Upper lobe of left lung (tissue), 6 donors: Measurements from ENCODE around the gene POLR3E. TPM values are rescaled to one million over a fixed set of nuclear protein-coding genes. Genes with fewer than 3 reads are reported as not detected.
A peak's percentile ranks its signal among the peaks of the same experiment; 100 is the strongest.

Experiments used
- ATAC-seq, 2 donors: fragments of 200-7000 bp; cut with Tn5 transposase; one replicate each; pipeline ENCODE4 v1.9.1; 2022; ENCODE audit warnings: mild to moderate bottlenecking in 2 of 2, moderate library complexity in 2 of 2; ENCODE audit not compliant: low FRiP score in 2 of 2
- DNase-seq, 2 donors: peaks; one replicate each; pipeline ENCODE4 v3.0.0-alpha.2; 2019 to 2020
- H3K27ac ChIP-seq, 4 donors: fragments of 200-600 bp; sonication (generic); one replicate each; pipeline ENCODE4 v1.5.1; 2016 to 2019
- H3K27me3 ChIP-seq, 4 donors: fragments of 200-600 bp; sonication (generic); one replicate each; pipeline ENCODE4 v1.5.1; 2017 to 2019
- H3K36me3 ChIP-seq, 4 donors: fragments of 200-600 bp; sonication (generic); one replicate each; pipeline ENCODE4 v1.5.1; 2016 to 2019
- H3K4me1 ChIP-seq, 4 donors: fragments of 200-600 bp; sonication (generic); one replicate each; pipeline ENCODE4 v1.5.1; 2018 to 2019
- H3K4me3 ChIP-seq, 4 donors: fragments of 200-600 bp; sonication (generic); one replicate each; pipeline ENCODE4 v1.5.1; 2017 to 2019; ENCODE audit warnings: mild to moderate bottlenecking in 2 of 4, moderate library complexity in 1 of 4
- H3K9me3 ChIP-seq, 4 donors: fragments of 200-600 bp; sonication (generic); one replicate each; pipeline ENCODE4 v1.5.1; 2018 to 2019
- EP300 ChIP-seq, 4 donors: sonication (generic); formaldehyde crosslinking; IDR thresholded peaks; one replicate each; pipeline ENCODE4 v1.5.1; 2017; ENCODE audit warnings: antibody characterized with exemption in 4 of 4, control low read depth in 2 of 4
- POLR2A ChIP-seq, 4 donors: fragments of 450-650 bp; IDR thresholded peaks; one replicate each; pipeline ENCODE4 v1.5.1; 2016 to 2017; ENCODE audit warnings: antibody characterized with exemption in 4 of 4, mild to moderate bottlenecking in 2 of 4
- POLR2AphosphoS5 ChIP-seq, 2 donors: sonication (generic); formaldehyde crosslinking; IDR thresholded peaks; one replicate each; pipeline ENCODE4 v1.5.1; 2017; ENCODE audit warnings: antibody characterized with exemption in 2 of 2
- WGBS, 2 donors: methylation state at CpG; one replicate each; pipeline ENCODE4 v1.1.5; 2017 to 2018; 5-methylcytosine and 5-hydroxymethylcytosine counted together
- total RNA-seq, 6 donors: library from RNA; depleted of rRNA in 4 of 6; stranded (reverse); fragments of >200 nt in 4 of 6; gene quantifications; one replicate each; pipeline versions ENCODE4 v1.1.0 to v1.2.1, GENCODE V29; 2016 to 2021
- TF ChIP-seq, protein P1 (sequence below), 6 experiments: fragments of 450-650 bp in 4 of 6; fragments of 200-600 bp in 2 of 6; sonication (generic) in 2 of 6; IDR thresholded peaks; one replicate each; pipeline ENCODE4 v1.5.1; 2016 to 2019; ENCODE audit warnings: antibody characterized with exemption in 6 of 6
- donor health status: DM: no; HTN: no; CAD: no; lungs with moderate emphysema.
- donor health status: DM: no; HTN: yes; CAD: no; lungs with severe emphysema.

POLR3E gene
- total RNA-seq, 6 donors from 2014 or later, result 27.0 to 91.1 (median 47.0) TPM

DNA sequence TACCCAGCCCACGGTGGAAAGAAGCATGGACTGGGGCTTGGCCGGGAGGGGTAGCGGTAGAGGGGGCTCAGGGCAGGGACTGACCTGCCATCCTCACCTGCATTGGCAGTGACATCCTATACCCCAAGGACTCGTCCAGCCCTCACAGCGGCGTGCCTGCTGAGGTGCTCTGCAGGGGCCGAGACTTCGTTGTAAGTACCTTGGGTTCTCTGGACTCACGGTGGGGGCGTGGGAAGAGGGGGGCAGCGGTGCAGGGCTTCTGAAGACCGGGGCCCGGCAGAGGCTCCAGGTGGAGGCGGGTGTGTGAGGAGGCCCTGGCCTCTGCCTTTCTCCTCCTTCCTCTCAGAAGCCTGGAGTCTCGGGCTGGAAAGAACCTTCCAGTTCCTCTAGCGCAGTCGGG is 25.5 kb downstream of the POLR3E start:
- H3K36me3 ChIP-seq, result peaks cover 5 to 94% (median 73%) of the 10 kb centered on the region in 4 donors
- no peak overlapping the region for H3K4me3 ChIP-seq
- H3K27me3 ChIP-seq, result no peaks in the 10 kb centered on the region
- TF ChIP-seq, protein P1, sequence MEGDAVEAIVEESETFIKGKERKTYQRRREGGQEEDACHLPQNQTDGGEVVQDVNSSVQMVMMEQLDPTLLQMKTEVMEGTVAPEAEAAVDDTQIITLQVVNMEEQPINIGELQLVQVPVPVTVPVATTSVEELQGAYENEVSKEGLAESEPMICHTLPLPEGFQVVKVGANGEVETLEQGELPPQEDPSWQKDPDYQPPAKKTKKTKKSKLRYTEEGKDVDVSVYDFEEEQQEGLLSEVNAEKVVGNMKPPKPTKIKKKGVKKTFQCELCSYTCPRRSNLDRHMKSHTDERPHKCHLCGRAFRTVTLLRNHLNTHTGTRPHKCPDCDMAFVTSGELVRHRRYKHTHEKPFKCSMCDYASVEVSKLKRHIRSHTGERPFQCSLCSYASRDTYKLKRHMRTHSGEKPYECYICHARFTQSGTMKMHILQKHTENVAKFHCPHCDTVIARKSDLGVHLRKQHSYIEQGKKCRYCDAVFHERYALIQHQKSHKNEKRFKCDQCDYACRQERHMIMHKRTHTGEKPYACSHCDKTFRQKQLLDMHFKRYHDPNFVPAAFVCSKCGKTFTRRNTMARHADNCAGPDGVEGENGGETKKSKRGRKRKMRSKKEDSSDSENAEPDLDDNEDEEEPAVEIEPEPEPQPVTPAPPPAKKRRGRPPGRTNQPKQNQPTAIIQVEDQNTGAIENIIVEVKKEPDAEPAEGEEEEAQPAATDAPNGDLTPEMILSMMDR (IDR thresholded peaks at IDR 0.05), result no peak
- WGBS, 2 donors, result 91 to 92% methylated on average over 16 of the region's 17 CpGs
- peak in 1 of 2 donors; percentile 61 for DNase-seq
- no peaks in the 10 kb centered on the region for H3K9me3 ChIP-seq
- H3K4me1 ChIP-seq, result peaks cover 0 to 5% (median 0%) of the 10 kb centered on the region in 4 donors
- ATAC-seq, result no peak
- H3K27ac ChIP-seq, result no peak overlapping the region

DNA sequence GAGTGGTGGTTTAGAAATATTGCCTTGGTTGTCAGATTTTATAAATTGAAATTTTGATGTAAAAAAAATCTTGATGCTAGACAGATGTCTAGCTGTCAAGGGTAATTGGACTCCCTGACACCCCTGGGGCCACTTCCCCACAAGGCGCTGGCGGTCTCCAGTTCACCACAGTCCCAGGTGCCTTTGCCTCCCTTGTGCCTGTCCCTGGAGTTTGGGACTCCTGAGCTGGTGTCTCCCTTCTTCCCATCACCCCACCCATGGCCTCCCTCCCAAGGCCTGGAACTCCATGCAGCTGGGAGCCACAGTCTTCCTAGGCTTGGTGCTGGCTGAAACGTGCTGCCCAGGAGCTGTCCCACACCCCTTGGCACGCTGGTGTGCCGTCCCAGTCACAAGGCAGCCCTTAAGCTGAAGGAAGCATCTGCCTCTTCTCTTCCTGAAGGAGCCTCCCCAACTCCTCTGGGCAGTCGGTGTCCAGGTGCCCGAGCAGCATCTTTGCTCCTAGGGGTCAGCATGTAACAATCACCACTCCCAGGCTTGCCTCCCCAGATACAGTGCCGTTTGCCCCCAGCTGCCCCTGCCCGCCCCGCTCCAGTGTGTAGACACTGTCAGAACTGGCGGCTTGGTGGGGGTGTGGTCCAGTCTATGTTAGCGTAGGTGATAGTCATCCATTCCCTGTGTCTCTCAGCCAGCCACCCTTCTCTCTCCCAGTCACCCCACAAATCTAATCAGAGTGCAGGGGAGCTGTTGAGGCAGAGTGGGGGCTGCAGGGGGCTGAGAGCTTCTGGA is 26.2 kb downstream of the POLR3E start:
- Histone ChIP-seq H3K27me3 (no peaks in the 10 kb centered on the region), H3K27ac (no peak overlapping the region), H3K4me3 (no peak overlapping the region), H3K9me3 (no peaks in the 10 kb centered on the region), H3K4me1 (peaks cover 0 to 5% (median 0%) of the 10 kb centered on the region in 4 donors), H3K36me3 (peaks cover 5 to 94% (median 75%) of the 10 kb centered on the region in 4 donors)
- ATAC-seq (no peak), DNase-seq (peak in 1 of 2 donors; percentile 54)
- TF ChIP-seq EP300 (IDR thresholded peaks at IDR 0.05), result no peak
- 94 to 99% methylated on average over 6 to 12 of the region's 12 CpGs for WGBS, 2 donors

DNA sequence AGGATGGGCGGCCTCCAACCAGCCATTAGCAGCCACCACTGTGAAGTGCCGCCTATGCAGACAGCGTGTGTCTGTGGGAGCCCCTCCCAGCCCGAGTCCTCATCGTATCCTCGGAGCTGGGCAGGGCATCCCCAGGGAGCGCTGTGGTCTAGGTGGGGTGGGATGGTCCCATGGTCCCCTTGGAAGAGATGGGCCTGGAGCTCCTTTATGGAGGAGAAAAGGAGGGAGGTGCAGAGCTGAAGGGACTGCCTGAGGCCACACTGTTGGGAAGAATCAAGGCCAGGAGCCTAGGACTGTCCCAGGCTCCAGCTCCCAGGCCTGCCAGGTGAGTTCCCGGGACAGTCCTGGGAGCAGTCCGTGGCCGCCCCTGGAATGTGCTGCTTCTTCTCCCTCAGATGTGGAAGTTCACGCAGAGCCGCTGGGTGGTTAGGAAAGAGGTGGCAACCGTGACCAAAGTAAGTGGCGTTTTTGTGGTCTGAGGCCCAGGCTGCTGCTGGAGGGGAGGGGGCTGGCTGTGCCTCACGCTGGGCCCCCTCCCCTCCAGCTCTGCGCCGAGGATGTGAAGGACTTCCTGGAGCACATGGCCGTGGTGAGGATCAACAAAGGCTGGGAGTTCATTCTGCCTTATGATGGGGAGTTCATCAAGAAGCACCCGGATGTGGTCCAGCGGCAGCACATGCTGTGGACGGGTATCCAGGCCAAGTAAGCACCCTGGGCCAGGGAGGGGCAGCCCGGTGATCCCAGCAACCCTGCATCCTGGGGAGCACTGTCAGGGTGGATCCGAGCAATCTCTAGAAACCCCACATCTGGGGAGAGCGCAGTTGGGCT is 27.0 kb downstream of the POLR3E start:
- Histone ChIP-seq H3K4me3 (no peak overlapping the region), H3K27ac (no peak overlapping the region), H3K4me1 (peaks cover 0 to 5% (median 0%) of the 10 kb centered on the region in 4 donors), H3K9me3 (no peaks in the 10 kb centered on the region), H3K36me3 (peaks cover 5 to 94% (median 75%) of the 10 kb centered on the region in 4 donors), H3K27me3 (no peaks in the 10 kb centered on the region)
- no peak for ATAC-seq
- WGBS, 2 donors, result 85 to 92% methylated on average over 9 to 23 of the region's 24 CpGs
- TF ChIP-seq POLR2AphosphoS5 (IDR thresholded peaks at IDR 0.05) (no peak), EP300 (IDR thresholded peaks at IDR 0.05) (no peak), POLR2A (IDR thresholded peaks at IDR 0.05) (no peak)
- TF ChIP-seq, protein P1 (IDR thresholded peaks at IDR 0.05), result no peak
- no peak for DNase-seq

DNA sequence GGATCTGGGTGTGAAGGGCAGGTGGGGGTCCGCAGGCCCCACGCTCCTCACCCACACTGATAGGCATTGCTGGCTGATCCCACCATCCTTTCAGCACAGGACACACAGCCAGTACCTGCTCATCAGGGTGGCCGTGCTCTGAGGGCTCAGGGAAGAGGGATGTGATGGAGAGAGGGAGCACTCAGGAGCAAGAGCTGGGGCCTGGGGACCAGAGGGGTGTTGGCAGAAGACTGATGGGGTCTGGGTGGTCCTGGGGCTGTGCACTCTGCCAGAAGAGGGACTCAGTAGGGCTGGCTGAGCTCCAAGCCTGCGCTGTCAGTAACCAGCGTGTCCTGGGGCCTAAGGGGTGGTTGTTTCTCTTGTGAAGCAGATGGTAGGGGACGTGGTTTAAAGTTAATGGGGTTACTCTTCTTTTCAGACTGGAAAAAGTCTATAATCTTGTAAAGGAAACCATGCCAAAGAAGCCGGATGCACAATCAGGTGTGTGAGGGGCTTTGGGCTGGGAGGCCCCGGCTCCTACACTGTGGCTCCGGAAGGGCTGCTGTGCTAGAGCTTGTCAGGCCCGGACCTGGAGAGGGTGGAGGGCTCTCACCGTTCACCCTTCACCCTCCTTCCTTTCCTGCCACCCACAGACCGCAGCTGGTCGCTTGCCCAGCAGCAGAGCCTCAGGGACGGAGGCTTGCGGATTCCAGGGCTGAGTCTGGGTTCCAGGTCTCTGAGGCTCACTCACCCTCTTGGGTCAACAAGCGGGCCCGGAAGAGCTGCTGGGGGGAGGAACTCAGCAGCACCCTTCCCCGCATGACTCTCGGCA is 27.8 kb downstream of the POLR3E start:
- Histone ChIP-seq H3K4me3 (no peak overlapping the region), H3K27ac (no peak overlapping the region), H3K27me3 (no peaks in the 10 kb centered on the region), H3K36me3 (peaks cover 5 to 91% (median 68%) of the 10 kb centered on the region in 4 donors), H3K4me1 (peaks cover 0 to 5% (median under 1%) of the 10 kb centered on the region in 4 donors), H3K9me3 (no peaks in the 10 kb centered on the region)
- ATAC-seq (no peak), DNase-seq (no peak)
- TF ChIP-seq POLR2AphosphoS5 (IDR thresholded peaks at IDR 0.05) (no peak), EP300 (IDR thresholded peaks at IDR 0.05) (no peak), POLR2A (IDR thresholded peaks at IDR 0.05) (no peak)
- TF ChIP-seq, protein P1 (IDR thresholded peaks at IDR 0.05), result no peak
- WGBS, 2 donors, result 94 to 97% methylated on average over 19 of the region's 19 CpGs
